Glutamatergic neuron (in vitro differentiated cells): ENCODE results near the gene CSAD. TPM values are rescaled to one million over a fixed set of nuclear protein-coding genes. Genes with fewer than 3 reads are reported as not detected.

Source experiments
- DNase-seq: peaks from one replicate; pipeline ENCODE4 v3.0.0; 2022
- H3K27ac Mint-ChIP-seq: one replicate; pipeline ENCODE4 v1.8.0; 2020; ENCODE audit warnings: mild to moderate bottlenecking, mixed read lengths, inconsistent platforms; ENCODE audit not compliant: unreplicated experiment
- H3K27me3 Mint-ChIP-seq: one replicate; pipeline ENCODE4 v1.8.0; 2020; ENCODE audit warnings: mild to moderate bottlenecking, moderate library complexity, mixed read lengths, inconsistent platforms; ENCODE audit not compliant: unreplicated experiment
- H3K36me3 Mint-ChIP-seq: one replicate; pipeline ENCODE4 v1.8.0; 2020; ENCODE audit warnings: mild to moderate bottlenecking, mixed read lengths, inconsistent platforms; ENCODE audit not compliant: unreplicated experiment
- H3K4me1 Mint-ChIP-seq: one replicate; pipeline ENCODE4 v1.8.0; 2020; ENCODE audit warnings: mild to moderate bottlenecking, low read depth, mixed read lengths, inconsistent platforms; ENCODE audit not compliant: unreplicated experiment
- H3K4me3 Mint-ChIP-seq: one replicate; pipeline ENCODE4 v1.8.0; 2020; ENCODE audit warnings: mild to moderate bottlenecking, mixed read lengths, inconsistent platforms; ENCODE audit not compliant: unreplicated experiment
- H3K9me3 Mint-ChIP-seq: one replicate; pipeline ENCODE4 v1.8.0; 2020; ENCODE audit warnings: mild to moderate bottlenecking, moderate library complexity, mixed read lengths, inconsistent platforms; ENCODE audit not compliant: unreplicated experiment
- CTCF ChIP-seq: fragments of 200-600 bp; sonication (generic); IDR thresholded peaks from one replicate; pipeline ENCODE4 v1.5.0; 2021; ENCODE audit not compliant: partially characterized antibody, unreplicated experiment
- total RNA-seq: library from RNA; stranded (reverse); fragmentation: NEBNext Ultra II Directional; extraction: Animal tissue kit (Norgen Biotek cat#: 25700); gene quantifications from one replicate; pipeline ENCODE4 v1.2.1, GENCODE V29; 2021; ENCODE audit not compliant: unreplicated experiment

CSAD gene
- total RNA-seq, 1 donor from 2014 or later = 34.5 TPM

GRCh38 chr12:53192531-53193021 lies 11.9 kb upstream of the CSAD start:
- H3K27ac Mint-ChIP-seq = no peak overlapping the region
- H3K4me3 Mint-ChIP-seq = no peak overlapping the region
- no peak for TF ChIP-seq CTCF
- no peaks in the 10 kb centered on the region for H3K36me3 Mint-ChIP-seq
- peaks cover 17% of the 10 kb centered on the region for H3K27me3 Mint-ChIP-seq
- peaks cover 2% of the 10 kb centered on the region for H3K4me1 Mint-ChIP-seq
- peaks cover 3% of the 10 kb centered on the region for H3K9me3 Mint-ChIP-seq
- DNase-seq = no peak

- Mint-ChIP-seq H3K36me3 (no peaks in the 10 kb centered on the region), H3K27me3 (peaks cover 14% of the 10 kb centered on the region), H3K4me1 (peaks cover 2% of the 10 kb centered on the region), H3K9me3 (peaks cover 3% of the 10 kb centered on the region), H3K27ac (no peak overlapping the region), H3K4me3 (no peak overlapping the region)
- no peak for TF ChIP-seq CTCF
- DNase-seq = no peak
Measured at GRCh38 chr12:53191885-53192530, 11.3 kb upstream of the CSAD start.

- DNase-seq = no peak
- H3K9me3 Mint-ChIP-seq = peaks cover 3% of the 10 kb centered on the region
- H3K4me3 Mint-ChIP-seq = no peak overlapping the region
- no peaks in the 10 kb centered on the region for H3K36me3 Mint-ChIP-seq
- TF ChIP-seq CTCF = no peak
- peaks cover 2% of the 10 kb centered on the region for H3K4me1 Mint-ChIP-seq
- peaks cover 13% of the 10 kb centered on the region for H3K27me3 Mint-ChIP-seq
- H3K27ac Mint-ChIP-seq = no peak overlapping the region
Measured at GRCh38 chr12:53191096-53191884, 10.6 kb upstream of the CSAD start.

GRCh38 chr12:53190108-53190729 lies 9.5 kb upstream of the CSAD start:
- Mint-ChIP-seq H3K27me3 (peaks cover 7% of the 10 kb centered on the region), H3K27ac (no peak overlapping the region), H3K4me1 (peaks cover 2% of the 10 kb centered on the region), H3K9me3 (peaks cover 3% of the 10 kb centered on the region), H3K36me3 (no peaks in the 10 kb centered on the region), H3K4me3 (no peak overlapping the region)
- peak; percentile 71 for DNase-seq
- TF ChIP-seq CTCF = peak; percentile 77
